Progenitor cell of endocrine pancreas (in vitro differentiated cells): ENCODE measurements around the gene CLCN5. TPM values are rescaled to one million over a fixed set of nuclear protein-coding genes. Genes with fewer than 3 reads are reported as not detected.

ENCODE experiments used
- DNase-seq: peaks from one replicate; pipeline ENCODE4 v3.0.0; 2021; ENCODE audit warnings: low spot score; ENCODE audit not compliant: unreplicated experiment
- H3K27ac Mint-ChIP-seq: 2 replicates; pipeline ENCODE4 v1.8.0; 2021; ENCODE audit warnings: mild to moderate bottlenecking, moderate library complexity, mixed read lengths
- H3K27me3 Mint-ChIP-seq: 2 replicates; pipeline ENCODE4 v1.8.0; 2021; ENCODE audit warnings: mixed read lengths
- H3K36me3 Mint-ChIP-seq: 2 replicates; pipeline ENCODE4 v1.8.0; 2022; ENCODE audit warnings: mixed read lengths; ENCODE audit not compliant: insufficient read depth
- H3K4me1 Mint-ChIP-seq: 2 replicates; pipeline ENCODE4 v1.8.0; 2021; ENCODE audit warnings: low read depth, mixed read lengths
- H3K4me3 Mint-ChIP-seq: 2 replicates; pipeline ENCODE4 v1.8.0; 2021; ENCODE audit warnings: low read depth, mild to moderate bottlenecking, moderate library complexity, mixed read lengths
- H3K9me3 Mint-ChIP-seq: 2 replicates; pipeline ENCODE4 v1.8.0; 2021; ENCODE audit warnings: low read depth, mixed read lengths
- total RNA-seq: library from RNA; stranded (reverse); gene quantifications from 2 replicates; pipeline ENCODE4 v1.2.1, GENCODE V29; 2021
- TF ChIP-seq, protein P1 (sequence below): fragments of 200-600 bp; sonication (generic); IDR thresholded peaks from one replicate; pipeline ENCODE4 v1.5.0; 2021; ENCODE audit warnings: antibody characterized with exemption, mild to moderate bottlenecking; ENCODE audit not compliant: unreplicated experiment

CLCN5 gene
- total RNA-seq, 1 donor from 2014 or later = 14.0 TPM

GRCh38 chrX:50036426-50036825 is 114.0 kb downstream of the CLCN5 start:
- DNase-seq = no peak
- no peaks in the 10 kb centered on the region for H3K27me3 Mint-ChIP-seq
- no peak overlapping the region for H3K27ac Mint-ChIP-seq
- TF ChIP-seq, protein P1, sequence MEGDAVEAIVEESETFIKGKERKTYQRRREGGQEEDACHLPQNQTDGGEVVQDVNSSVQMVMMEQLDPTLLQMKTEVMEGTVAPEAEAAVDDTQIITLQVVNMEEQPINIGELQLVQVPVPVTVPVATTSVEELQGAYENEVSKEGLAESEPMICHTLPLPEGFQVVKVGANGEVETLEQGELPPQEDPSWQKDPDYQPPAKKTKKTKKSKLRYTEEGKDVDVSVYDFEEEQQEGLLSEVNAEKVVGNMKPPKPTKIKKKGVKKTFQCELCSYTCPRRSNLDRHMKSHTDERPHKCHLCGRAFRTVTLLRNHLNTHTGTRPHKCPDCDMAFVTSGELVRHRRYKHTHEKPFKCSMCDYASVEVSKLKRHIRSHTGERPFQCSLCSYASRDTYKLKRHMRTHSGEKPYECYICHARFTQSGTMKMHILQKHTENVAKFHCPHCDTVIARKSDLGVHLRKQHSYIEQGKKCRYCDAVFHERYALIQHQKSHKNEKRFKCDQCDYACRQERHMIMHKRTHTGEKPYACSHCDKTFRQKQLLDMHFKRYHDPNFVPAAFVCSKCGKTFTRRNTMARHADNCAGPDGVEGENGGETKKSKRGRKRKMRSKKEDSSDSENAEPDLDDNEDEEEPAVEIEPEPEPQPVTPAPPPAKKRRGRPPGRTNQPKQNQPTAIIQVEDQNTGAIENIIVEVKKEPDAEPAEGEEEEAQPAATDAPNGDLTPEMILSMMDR = no peak
- H3K36me3 Mint-ChIP-seq = no peaks in the 10 kb centered on the region
- peaks cover 2% of the 10 kb centered on the region for H3K4me1 Mint-ChIP-seq
- peaks cover 17% of the 10 kb centered on the region for H3K9me3 Mint-ChIP-seq
- no peak overlapping the region for H3K4me3 Mint-ChIP-seq

GRCh38 chrX:50045823-50046222 is 123.4 kb downstream of the CLCN5 start:
- DNase-seq = no peak
- Mint-ChIP-seq H3K4me1 (no peaks in the 10 kb centered on the region), H3K27me3 (no peaks in the 10 kb centered on the region), H3K36me3 (peaks cover 2% of the 10 kb centered on the region), H3K9me3 (peaks cover 18% of the 10 kb centered on the region), H3K4me3 (no peak overlapping the region), H3K27ac (no peak overlapping the region)
- TF ChIP-seq, protein P1 = no peak

GRCh38 chrX:50049228-50049627 is 126.8 kb downstream of the CLCN5 start:
- Mint-ChIP-seq H3K27ac (no peak overlapping the region), H3K4me1 (no peaks in the 10 kb centered on the region), H3K4me3 (no peak overlapping the region), H3K36me3 (no peaks in the 10 kb centered on the region), H3K27me3 (no peaks in the 10 kb centered on the region), H3K9me3 (peaks cover 23% of the 10 kb centered on the region)
- TF ChIP-seq, protein P1 = no peak
- no peak for DNase-seq

- Mint-ChIP-seq H3K36me3 (peaks cover 4% of the 10 kb centered on the region), H3K27me3 (no peaks in the 10 kb centered on the region), H3K4me3 (no peak overlapping the region), H3K4me1 (no peaks in the 10 kb centered on the region), H3K9me3 (peaks cover 28% of the 10 kb centered on the region), H3K27ac (no peak overlapping the region)
- DNase-seq = no peak
- TF ChIP-seq, protein P1 = no peak
Observed at GRCh38 chrX:50054147-50054546, 131.8 kb downstream of the CLCN5 start.

DNA sequence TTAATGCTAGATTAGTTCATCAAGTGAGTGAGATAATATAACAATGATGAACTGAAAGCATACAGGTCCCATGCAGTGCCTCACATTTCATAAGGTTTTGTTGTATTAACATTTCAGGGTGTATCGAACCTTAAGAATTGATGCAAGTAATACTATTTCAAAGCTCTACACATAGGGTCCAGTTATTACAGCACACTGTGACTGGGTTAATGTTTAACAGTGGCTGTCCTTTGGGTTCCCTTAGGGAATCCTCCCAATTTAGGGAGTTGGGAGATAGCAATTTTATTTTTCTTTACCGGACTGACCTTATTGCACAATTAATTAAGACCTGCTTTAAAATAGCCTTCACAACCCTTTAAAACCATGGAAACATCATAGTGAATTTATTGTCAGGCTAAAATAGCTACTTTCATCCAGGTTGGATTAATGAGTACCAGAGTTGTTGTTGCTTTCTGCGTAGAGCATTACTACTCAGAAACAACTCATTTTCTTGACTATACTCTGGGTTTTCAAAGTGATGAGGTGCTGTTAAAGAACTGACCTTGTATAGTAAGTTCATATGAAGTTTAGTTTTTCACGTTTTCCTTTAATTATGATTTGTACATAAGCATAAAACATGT is 144.0 kb downstream of the CLCN5 start:
- H3K27ac Mint-ChIP-seq = no peak overlapping the region
- H3K36me3 Mint-ChIP-seq = peaks cover 3% of the 10 kb centered on the region
- H3K9me3 Mint-ChIP-seq = peaks cover 12% of the 10 kb centered on the region
- no peaks in the 10 kb centered on the region for H3K27me3 Mint-ChIP-seq
- TF ChIP-seq, protein P1 = no peak
- no peak overlapping the region for H3K4me3 Mint-ChIP-seq
- no peak for DNase-seq
- H3K4me1 Mint-ChIP-seq = peaks cover 17% of the 10 kb centered on the region
